Ovary (tissue), 9 donors: ENCODE results near the gene ASIC2. TPM values are rescaled to one million over a fixed set of nuclear protein-coding genes. Genes with fewer than 3 reads are reported as not detected.

Experiments used
- DNase-seq, 5 donors: peaks; one replicate each; pipeline ENCODE4 v3.0.0-alpha.2; 2019 to 2020
- H3K27ac ChIP-seq, 2 donors: fragments of 200-600 bp; one replicate each; pipeline versions ENCODE4 v1.5.1 to v1.8.0; 2019 to 2022
- H3K27me3 ChIP-seq: fragments of 200-600 bp; one replicate; pipeline ENCODE4 v1.8.0; 2022
- H3K36me3 ChIP-seq: fragments of 200-600 bp; sonication (generic); one replicate; pipeline ENCODE4 v1.5.1; 2019
- H3K4me1 ChIP-seq: one replicate; pipeline ENCODE4 v1.8.1; 2013; ENCODE audit warnings: mild to moderate bottlenecking, moderate library complexity; ENCODE audit not compliant: insufficient read depth
- H3K4me3 ChIP-seq: fragments of 200-600 bp; sonication (generic); one replicate; pipeline ENCODE4 v1.5.1; 2017
- H3K9me3 ChIP-seq, 2 donors: fragments of 200-600 bp in 1 of 2; sonication (generic) in 1 of 2; one replicate each; pipeline versions ENCODE4 v1.5.1 to v1.8.1; 2013 to 2019; ENCODE audit warnings: mild to moderate bottlenecking in 1 of 2, moderate library complexity in 1 of 2
- CTCF ChIP-seq, 3 donors: fragments of 450-650 bp in 2 of 3; fragments of 200-600 bp in 1 of 3; IDR thresholded peaks; one replicate each; pipeline versions ENCODE4 v1.5.1 to v1.8.0; 2016 to 2022; ENCODE audit warnings: antibody characterized with exemption in 3 of 3, mild to moderate bottlenecking in 1 of 3
- EP300 ChIP-seq: sonication (generic); formaldehyde crosslinking; IDR thresholded peaks from one replicate; pipeline ENCODE4 v1.6.1; 2017; ENCODE audit warnings: antibody characterized with exemption
- POLR2A ChIP-seq: fragments of 450-650 bp; IDR thresholded peaks from one replicate; pipeline ENCODE4 v1.6.1; 2017; ENCODE audit warnings: antibody characterized with exemption, mild to moderate bottlenecking, moderate library complexity
- WGBS, 3 donors: extraction: QIAGEN DNeasy Blood & Tissue Kit in 1 of 3; methylation state at CpG; one replicate each; pipeline versions ENCODE4 v1.1.5 to v1.1.7; 2013 to 2017; 5-methylcytosine and 5-hydroxymethylcytosine counted together
- intact Hi-C, 4 donors: fragments of 100-400 bp; cut with DNase I; formaldehyde crosslinking; loops; one replicate each; pipeline versions ENCODE4 v1.11.0 to v1.15.1; 2022 to 2023
- polyA plus RNA-seq, 2 donors: library from polyadenylated mRNA; stranded (reverse); fragments of 200-250 nt in 1 of 2; fragments of 350-450 nt in 1 of 2; fragmentation: Illumina TruSeq in 1 of 2; extraction: RNeasy Lipid Tissue Mini Kit (QIAGEN cat#74804) in 1 of 2; gene quantifications; one replicate each; pipeline ENCODE4 v1.2.3, GENCODE V29; 2013 to 2014
- total RNA-seq, 7 donors: library from RNA; depleted of rRNA in 2 of 7; stranded (reverse); fragments of >200 nt in 2 of 7; fragmentation: NEBNext Ultra II Directional in 3 of 7; extraction: Animal tissue kit (Norgen Biotek cat#: 25700) in 3 of 7; gene quantifications; one replicate each; pipeline versions ENCODE4 v1.1.0 to v1.2.4, GENCODE V29; 2016 to 2023
- donor health status: DM: no; HTN: no; CAD: no; lungs with moderate emphysema.
- donor health status: DM: no; HTN: no; CAD: no.
- donor health status: Bipolar disorder and iron deficiency.
- donor health status: DM: yes; HTN: yes; CAD: no.
- donor health status: DM: no; HTN: no; CAD: no.
- donor health status: DM: yes; HTN: yes; CAD: no.

The ASIC2 gene
- total and polyA plus RNA-seq, 9 donors: 0.04 to 1.3 (median 0.24) TPM; not detected in 2

DNA sequence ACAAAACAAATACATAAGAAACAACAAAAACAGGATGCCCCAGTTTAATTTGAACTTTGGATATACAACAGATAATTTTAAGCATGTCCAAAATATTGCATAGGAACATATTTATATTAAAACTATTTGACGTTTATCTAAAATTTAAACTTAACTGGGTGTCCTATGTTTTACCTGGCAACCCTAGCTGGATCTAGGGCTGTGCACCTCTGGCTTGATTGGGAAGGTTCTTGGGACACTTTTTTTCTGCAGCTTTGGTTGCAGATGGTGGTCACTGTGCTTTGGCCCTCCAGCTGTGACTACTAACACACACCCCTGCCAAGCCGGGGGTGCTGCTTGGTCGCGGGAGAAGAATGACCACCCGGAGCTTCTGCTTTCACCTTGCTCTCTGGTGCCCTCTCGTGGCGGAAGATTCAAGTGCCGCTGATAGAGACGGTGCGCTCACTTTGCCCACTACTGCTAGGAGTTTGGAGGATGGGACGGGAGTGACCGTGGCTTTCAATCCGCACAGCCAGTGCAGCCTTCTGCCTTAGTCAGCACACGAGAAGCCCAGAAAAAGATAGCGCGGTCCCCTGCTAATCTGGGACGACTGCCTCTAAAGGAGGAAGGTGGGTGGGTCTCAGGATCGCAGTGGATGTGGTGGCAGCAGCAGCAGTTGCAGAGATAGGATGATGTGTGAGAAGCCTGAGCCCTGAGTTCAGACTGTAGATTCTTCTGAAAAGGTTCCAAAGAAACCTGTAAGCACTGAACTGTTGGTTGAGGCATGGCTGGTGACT, 294.8 kb downstream of the ASIC2 start:
- 1 to 2% (median 2%) methylated on average over 18 of the region's 18 CpGs for WGBS, 3 donors
- Histone ChIP-seq H3K4me3 (no peak overlapping the region), H3K27ac (no peak overlapping the region), H3K9me3 (no peaks in the 10 kb centered on the region), H3K27me3 (no peaks in the 10 kb centered on the region), H3K4me1 (peaks cover 4% of the 10 kb centered on the region), H3K36me3 (no peaks in the 10 kb centered on the region)
- intact Hi-C loops: loop anchor here in 2 of 4 donors (5.0 to 10.0 kb wide), 3 partner anchors 123 to 216 kb away; partner anchors contain the start of gene MYO1D (in 1 of the 2)
- DNase-seq: peak; percentile 80 to 89 (median 85)
- TF ChIP-seq POLR2A (no peak), EP300 (no peak), CTCF (IDR thresholded peaks at IDR 0.05) (peak; percentile 66 to 82 (median 68))

- no peak for DNase-seq
- WGBS, 3 donors: 80 to 83% (median 82%) methylated on average over 14 of the region's 14 CpGs
- Histone ChIP-seq H3K4me3 (no peak overlapping the region), H3K4me1 (peaks cover 4% of the 10 kb centered on the region), H3K27ac (no peak overlapping the region), H3K36me3 (no peaks in the 10 kb centered on the region), H3K9me3 (no peaks in the 10 kb centered on the region), H3K27me3 (no peaks in the 10 kb centered on the region)
- TF ChIP-seq POLR2A: no peak
- TF ChIP-seq EP300: no peak
- no peak for TF ChIP-seq CTCF (IDR thresholded peaks at IDR 0.05)
- intact Hi-C loops: loop anchor here in 2 of 4 donors (5.0 to 10.0 kb wide), 3 partner anchors 121 to 213 kb away; partner anchors contain the start of gene MYO1D (in 1 of the 2)
Observed at GRCh38 chr17:32995416-32996045, 297.6 kb downstream of the ASIC2 start.

DNA sequence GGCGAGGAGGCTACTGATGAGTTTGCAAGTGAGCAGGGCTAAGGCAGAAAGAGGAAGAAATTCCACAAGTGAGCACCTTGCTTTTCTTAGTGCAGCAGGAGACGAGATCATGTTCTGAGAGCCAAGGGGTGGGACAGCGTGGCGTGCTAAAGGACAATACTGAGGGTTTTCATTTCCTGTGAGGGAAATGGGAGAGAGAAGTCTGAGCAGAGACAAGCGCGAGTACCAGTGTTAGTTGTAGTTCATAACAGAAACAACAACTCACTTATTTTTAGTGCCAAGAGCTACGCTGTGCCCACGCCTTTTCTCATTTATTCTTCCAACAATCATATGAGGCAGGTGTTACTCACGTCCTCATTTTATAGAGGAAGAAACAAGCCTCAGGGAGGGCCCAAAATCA, 299.1 kb downstream of the ASIC2 start:
- TF ChIP-seq EP300 (no peak), POLR2A (no peak), CTCF (IDR thresholded peaks at IDR 0.05) (no peak)
- Histone ChIP-seq H3K9me3 (no peaks in the 10 kb centered on the region), H3K36me3 (no peaks in the 10 kb centered on the region), H3K4me3 (no peak overlapping the region), H3K27ac (no peak overlapping the region), H3K4me1 (peaks cover 4% of the 10 kb centered on the region), H3K27me3 (no peaks in the 10 kb centered on the region)
- intact Hi-C loops: loop anchor here in 2 of 4 donors (10.0 kb wide), 2 partner anchors 119 to 209 kb away; partner anchors contain the start of gene MYO1D (in 1 of the 2)
- 81 to 85% (median 83%) methylated on average over 9 of the region's 9 CpGs for WGBS, 3 donors
- no peak for DNase-seq

DNA sequence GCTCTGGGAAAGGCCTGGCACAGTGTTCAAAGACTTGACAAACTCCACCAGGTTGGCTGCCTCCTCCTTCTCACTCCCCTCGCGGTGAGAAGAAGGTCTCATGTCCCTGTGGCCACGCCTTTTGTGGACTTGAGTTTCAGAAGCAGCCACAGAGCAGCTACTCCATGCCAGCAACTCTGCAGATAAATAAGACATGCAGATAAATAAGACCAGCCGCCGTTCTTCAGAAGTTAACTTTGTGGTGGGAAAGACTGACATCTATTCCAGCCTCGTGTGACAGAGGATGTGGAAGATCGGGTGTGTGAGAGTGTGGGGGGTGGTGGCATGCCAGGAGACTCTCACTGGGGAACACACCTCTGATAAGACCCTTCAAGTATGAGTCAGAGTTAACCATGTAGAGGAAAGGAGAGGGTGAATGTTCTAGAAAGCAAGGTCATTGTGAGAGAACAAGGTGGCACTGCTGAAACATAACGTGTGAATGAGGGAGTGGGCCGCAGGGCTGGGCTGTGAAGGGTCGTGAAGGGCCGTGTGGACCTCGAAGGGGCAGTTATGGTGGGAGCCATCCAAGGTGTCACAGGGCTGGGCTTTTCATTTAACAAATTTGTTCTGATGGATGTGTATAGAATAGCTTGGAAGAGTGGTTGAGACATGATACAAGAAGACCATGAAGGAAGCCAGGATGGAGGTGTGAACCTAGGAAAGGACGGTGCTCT, 300.6 kb downstream of the ASIC2 start:
- intact Hi-C loops: loop anchor here in 2 of 4 donors (10.0 kb wide), 2 partner anchors 118 to 208 kb away; partner anchors contain the start of gene MYO1D (in 1 of the 2)

More for the DNA sequence above, 300.6 kb downstream of the ASIC2 start:
- Histone ChIP-seq H3K27me3 (no peaks in the 10 kb centered on the region), H3K27ac (no peak overlapping the region), H3K4me1 (no peaks in the 10 kb centered on the region), H3K36me3 (no peaks in the 10 kb centered on the region), H3K9me3 (no peaks in the 10 kb centered on the region), H3K4me3 (no peak overlapping the region)
- WGBS, 3 donors: 38 to 51% (median 43%) methylated on average over 13 of the region's 13 CpGs
- TF ChIP-seq POLR2A (no peak), EP300 (no peak), CTCF (IDR thresholded peaks at IDR 0.05) (no peak)
- no peak for DNase-seq
